HG03442 (cell line): ENCODE data around the gene TRPC5OS.

Source experiments
- ATAC-seq: cut with Tn5 transposase; IDR thresholded peaks from one replicate; pipeline ENCODE4 v1.9.1; 2021; ENCODE audit warnings: mild to moderate bottlenecking, moderate library complexity; ENCODE audit not compliant: unreplicated experiment

The TRPC5OS gene

DNA sequence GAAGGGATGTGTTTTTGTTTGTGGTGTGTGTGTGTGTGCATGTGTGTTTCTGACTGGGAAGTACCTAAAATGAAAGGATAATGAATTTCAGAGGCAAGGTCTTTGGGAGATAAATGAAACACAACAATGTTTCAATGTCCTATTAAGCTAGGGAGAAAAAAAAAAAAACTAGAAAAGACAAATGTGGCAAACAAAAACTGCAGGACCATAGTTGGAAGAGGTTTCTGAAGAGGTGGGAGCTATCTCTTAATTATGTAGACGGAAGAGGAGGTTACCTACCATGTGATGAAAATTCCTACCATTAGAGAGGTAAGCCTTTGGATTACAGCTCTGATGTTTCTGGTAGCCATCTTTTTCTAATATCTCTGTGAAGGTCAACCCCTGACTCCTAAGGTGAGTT lies at the start of gene TRPC5OS:
Gene TRPC5OS (plus strand): TSS at position 301 of the 400 bp plus-strand sequence. CDS start 25,669 bp downstream, outside the sequence.
- no peak for ATAC-seq

- no peak for ATAC-seq
Observed at GRCh38 chrX:111829345-111829744, 46.6 kb upstream of the TRPC5OS start.

- ATAC-seq, result no peak
Observed at GRCh38 chrX:111830571-111830970, 45.4 kb upstream of the TRPC5OS start.

DNA sequence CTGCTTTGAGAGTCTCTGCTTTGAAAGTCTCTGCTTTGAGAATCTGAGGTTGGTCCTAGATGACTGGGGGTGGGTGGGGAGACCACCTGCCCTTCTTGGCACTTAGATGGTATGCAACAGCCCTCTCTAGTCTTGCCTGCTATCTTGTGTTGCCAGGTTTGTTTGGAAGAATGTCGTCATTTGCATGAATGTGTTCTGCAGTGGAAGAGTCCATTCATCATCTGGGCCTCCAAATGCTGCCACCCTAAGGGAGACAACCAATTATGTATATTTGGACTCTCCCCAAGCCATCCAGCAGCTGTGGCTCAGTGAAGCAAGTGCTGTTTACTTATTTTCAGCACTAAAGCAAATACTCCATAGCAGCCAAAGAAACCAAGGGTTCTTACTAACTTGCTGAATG lies 44.6 kb upstream of the TRPC5OS start:
- ATAC-seq, result no peak

DNA sequence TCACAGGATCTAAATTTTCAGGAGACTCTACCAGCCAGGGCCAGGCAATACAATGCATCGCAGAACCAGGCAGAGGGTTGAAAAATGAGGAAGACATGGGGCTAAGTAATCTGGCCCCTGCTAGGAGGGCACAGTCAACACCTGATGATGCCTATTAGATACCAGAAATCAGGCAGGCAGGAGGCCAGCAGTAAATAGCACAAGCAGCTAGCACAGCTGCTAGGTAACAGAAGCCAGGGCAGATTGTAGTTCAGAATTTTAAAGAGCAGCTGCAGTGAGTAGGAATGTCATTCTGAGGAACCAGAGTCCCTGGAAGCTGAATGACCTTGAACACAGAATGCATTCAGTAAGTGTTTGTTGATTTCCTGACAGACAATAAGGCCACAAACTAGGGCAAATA lies 38.8 kb upstream of the TRPC5OS start:
- ATAC-seq, result no peak

DNA sequence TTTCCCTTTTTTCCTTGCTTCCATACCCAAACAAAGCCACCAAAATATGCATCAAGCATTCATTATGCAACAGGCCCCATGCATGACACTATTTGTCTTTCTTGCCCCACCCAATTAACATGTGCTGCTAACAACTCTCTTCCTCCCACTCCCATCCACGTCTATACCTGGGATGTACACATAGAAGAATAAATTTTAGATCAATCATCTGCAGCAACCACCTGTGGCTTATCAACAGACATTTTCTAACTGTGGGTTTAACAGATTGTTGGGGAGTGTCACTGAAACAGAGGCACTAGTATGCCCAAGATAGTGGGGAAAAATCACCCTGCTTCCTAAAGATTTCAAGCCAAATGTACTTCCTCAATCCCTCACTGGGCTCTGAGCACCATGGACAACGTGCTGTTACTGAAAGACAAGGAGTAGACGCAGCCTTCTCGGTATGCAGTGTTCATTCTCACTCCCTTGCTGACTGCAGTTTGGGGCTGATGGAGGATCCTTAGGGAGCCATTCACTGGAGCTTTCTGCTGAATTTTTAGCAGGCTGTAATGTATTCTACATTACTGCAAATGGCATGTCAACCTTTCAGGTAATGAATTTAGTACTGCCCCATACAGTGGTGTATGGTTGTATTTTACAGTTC lies 28.4 kb upstream of the TRPC5OS start:
- ATAC-seq, result no peak

GRCh38 chrX:111848541-111848940 lies 27.4 kb upstream of the TRPC5OS start:
- no peak for ATAC-seq

DNA sequence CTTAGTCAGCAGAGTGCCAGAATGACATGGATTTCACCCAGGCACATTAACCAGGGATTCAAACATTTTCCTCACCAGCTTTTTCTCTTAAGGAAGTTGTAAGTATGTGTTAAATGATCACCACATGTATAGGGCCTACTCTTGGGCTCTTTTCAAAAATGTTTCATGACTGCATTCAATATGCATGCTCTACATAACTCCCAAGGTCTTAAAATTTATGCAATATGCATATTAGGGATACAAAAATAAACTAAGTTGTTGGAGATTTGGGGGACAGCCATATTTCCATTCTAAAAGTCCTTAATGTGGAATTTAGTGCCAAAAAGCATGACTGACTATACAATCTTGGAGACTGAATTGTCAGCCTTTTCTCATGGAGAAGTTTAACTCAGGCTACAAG lies 25.0 kb upstream of the TRPC5OS start:
- no peak for ATAC-seq

- ATAC-seq, result no peak
Observed at GRCh38 chrX:111854556-111855490, 21.2 kb upstream of the TRPC5OS start.

DNA sequence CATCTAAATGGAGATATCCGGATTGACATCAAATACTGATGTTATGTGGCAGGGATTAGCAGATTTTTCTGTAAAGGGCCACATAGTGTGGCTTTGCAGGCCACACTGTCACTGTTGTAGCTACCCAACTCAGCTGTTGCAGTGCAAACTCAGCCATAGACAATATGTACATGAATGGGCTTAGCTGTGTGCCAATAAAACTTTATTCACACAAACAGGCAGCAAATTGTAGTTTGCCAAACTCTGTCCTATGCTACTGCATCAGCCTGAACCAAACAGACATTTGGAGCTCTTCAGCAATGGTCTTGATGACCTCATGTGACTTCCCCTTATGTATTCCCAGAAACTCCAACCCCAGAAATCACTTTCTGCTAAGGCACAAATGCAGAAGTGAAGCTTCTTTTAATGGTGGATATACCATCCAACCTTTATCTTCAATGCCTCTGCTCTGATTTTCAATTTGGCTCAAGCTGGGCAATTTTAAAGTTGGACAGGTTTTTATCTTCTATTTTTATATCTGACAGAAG lies 18.4 kb upstream of the TRPC5OS start:
- ATAC-seq, result no peak

- ATAC-seq, result no peak
Observed at GRCh38 chrX:111861605-111862004, 14.4 kb upstream of the TRPC5OS start.

DNA sequence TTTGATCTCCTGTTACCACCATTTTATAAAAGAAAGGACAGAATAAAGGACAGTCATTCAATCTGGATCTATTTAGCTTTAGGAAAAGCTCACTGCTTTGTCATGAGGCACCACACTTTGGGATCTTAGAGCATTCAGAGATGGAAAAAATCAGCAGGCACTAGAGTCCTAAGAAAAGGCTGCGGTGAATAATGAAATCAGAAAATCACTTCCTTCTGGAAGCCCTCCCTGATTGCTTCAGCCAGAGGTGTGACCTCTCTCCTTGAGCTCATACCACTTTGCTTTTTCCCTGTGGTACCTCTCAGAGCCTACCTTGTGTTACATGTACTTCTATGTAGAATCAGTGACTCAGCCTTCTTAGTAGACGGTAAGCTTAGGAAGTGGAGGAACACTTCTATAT lies 8.7 kb upstream of the TRPC5OS start:
- no peak for ATAC-seq

DNA sequence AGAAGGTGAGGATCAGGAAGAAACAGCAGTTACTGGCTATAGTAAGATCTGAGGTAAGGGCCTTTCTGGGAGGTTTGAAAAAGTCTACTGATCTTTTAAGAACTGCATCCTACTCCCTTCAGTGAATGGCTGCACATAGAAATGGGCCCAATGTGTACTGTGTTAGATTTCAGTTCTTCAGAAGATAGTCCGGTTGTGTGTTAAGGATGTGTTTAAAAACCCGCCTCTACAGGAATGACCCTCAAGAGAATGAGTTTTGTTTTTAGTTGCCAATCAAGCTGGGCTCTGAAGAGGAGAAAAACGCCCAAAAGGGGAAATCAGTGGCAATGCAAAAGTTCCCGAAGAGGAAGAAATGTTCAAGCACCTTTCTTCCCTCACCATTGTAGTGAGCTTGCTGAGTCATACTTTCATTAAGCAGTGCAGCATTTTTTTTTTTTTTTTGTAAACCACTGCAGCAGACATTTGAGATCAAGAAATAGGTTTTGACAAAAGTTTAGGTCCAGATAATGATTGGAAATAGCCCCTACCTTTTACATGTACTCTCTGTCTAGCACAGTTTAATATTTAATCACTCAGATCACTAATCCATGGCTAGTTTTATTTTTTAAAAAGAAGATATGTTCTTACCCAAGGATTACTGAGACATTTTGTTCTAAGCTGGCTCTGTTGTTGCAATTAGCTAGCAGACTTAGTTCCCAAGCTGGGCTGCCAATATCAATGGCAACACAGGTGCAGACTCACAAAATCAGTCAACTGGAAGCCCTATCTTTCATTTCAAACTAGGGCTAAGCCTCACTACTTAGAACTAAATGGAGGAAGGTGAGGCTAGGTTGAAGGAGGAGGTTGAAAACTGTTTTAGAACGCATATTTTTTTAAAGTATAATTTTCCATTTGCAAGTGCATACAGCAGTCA lies 7.0 kb upstream of the TRPC5OS start:
- ATAC-seq, result peak; percentile 63

DNA sequence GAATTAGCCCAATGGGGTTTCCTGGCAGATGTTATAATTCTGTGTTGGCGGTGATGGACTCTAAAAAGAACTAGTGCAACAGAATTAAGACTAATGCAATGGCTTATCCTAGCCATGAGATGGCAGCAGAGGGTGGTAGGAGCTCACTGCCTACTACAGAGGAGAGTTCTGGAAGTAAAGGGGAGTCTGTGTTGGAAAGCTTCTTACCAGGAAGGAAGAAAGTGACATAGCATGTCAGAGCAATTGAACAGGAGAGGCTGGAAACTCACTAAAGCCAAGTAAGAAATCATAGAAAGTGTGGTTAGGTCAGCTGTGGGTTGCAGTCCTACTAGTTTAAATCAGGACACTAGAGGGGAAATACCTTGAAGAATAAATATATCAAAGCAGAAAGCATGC lies 6.3 kb upstream of the TRPC5OS start:
- ATAC-seq, result peak; percentile 68

GRCh38 chrX:111874241-111874640 lies 1.7 kb upstream of the TRPC5OS start:
- ATAC-seq, result no peak

DNA sequence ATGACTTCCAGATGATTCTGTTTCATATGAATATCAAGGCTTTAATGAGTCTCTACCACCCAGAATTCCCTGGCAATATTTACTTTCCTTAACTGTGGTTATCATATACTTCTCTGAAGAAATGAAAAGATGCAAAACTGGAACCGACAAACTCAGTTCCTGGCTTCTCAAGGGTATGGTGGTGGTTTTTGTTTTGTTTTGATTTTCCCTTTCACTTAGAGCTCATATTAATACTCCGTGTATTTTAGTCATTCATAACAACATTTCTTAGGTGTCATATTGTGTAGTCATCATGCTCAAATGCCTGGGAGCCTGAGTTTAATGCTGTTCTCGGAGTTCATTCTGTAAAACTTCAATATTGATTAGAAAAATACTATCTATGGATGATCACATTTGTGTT lies 665 bp downstream of the TRPC5OS start:
- peak; percentile 52 for ATAC-seq

- ATAC-seq, result no peak
Observed at GRCh38 chrX:111877681-111878080, 1.7 kb downstream of the TRPC5OS start.

DNA sequence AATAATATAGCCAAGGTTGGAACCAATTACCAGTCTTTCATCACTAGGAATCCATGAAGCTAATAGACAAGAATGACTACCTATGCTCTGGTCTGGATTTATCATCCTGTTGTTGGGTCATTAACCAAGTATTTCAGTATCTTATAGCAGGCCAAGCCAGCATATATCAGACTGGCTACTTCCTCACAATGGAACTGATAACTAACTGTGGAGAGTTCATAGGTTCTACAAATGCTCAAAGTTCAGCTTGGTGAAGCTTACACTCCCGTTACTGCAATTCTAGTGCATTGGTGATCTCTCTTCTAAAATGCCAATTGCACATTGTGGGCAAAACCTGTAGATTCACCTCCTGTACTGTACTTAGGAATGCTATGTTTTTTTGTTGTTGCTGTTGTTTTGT lies 4.8 kb downstream of the TRPC5OS start:
- ATAC-seq, result no peak

DNA sequence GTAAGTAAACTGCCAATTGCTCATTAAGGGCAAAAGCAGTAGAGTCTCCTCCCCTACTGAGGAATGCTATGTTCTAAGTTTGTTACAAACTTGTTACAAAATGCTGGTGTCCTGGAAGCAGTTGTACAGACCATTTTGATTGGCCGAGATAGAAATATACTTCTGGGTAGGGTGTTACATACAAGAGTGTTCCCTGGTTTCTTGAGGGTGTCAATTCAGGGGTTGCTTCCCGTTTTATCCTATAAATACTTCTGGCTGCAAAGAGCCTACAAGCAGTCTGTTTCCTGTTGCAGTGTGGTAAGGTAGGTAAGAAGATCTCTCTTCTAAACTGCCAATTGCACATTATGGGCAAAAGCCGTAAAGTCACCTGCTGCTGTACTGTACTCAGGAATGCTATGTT lies 5.7 kb downstream of the TRPC5OS start:
- no peak for ATAC-seq

GRCh38 chrX:111886678-111887077 lies 10.7 kb downstream of the TRPC5OS start:
- ATAC-seq, result no peak

DNA sequence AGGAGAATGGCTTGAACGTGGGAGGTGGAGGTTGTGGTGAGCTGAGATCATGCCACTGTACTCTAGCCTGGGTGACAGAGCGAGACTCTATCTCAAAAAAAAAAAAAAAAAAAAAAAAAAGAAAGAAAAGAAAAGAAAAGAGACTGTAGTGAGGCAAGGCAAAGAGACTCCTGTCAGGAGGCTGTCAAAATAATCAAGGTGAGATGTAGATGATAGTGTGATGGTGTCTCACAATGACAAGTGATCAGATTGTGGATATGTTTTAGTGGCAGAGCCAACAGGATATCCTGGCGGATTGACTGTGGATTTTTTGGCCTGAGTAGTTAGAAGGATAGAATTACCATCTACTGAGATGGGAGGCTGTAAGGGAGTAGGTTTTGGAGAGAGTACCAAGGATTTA lies 12.6 kb downstream of the TRPC5OS start:
- ATAC-seq, result no peak
